Measurements from ENCODE around the gene FBL.

The FBL gene

GRCh38 chr19:39840492-39840891 is 5.7 kb downstream of the FBL start:
- no peak for FAIRE-seq

GRCh38 chr19:39839678-39840327 is 6.4 kb downstream of the FBL start:
- FAIRE-seq, result no peak

GRCh38 chr19:39838569-39838968 is 7.6 kb downstream of the FBL start:
- no peak for FAIRE-seq

GRCh38 chr19:39837978-39838377 is 8.2 kb downstream of the FBL start:
- FAIRE-seq, result no peak

- FAIRE-seq, result no peak
These were observed 11.8 kb downstream of the FBL start for GRCh38 chr19:39834287-39834841.

GRCh38 chr19:39833464-39834286 is 12.5 kb downstream of the FBL start, which contains the start of gene DYRK1B:
DYRK1B (minus strand) TSS chr19:39834162; CDS start chr19:39831867, 2,295 bp downstream.
- FAIRE-seq, result peak; percentile 15

GRCh38 chr19:39833160-39833463 is 13.1 kb downstream of the FBL start:
- FAIRE-seq, result no peak

- no peak for FAIRE-seq
These were observed 13.7 kb downstream of the FBL start for GRCh38 chr19:39832341-39833083.

- FAIRE-seq, result no peak
These were observed 14.5 kb downstream of the FBL start for GRCh38 chr19:39831679-39832078.

GRCh38 chr19:39830847-39831246 is 15.3 kb downstream of the FBL start:
- FAIRE-seq, result no peak

- no peak for FAIRE-seq
These were observed 15.8 kb downstream of the FBL start for GRCh38 chr19:39830406-39830805.

- no peak for FAIRE-seq
These were observed 16.4 kb downstream of the FBL start for GRCh38 chr19:39829702-39830275.

- no peak for FAIRE-seq
These were observed 17.5 kb downstream of the FBL start for GRCh38 chr19:39828654-39829032.

- FAIRE-seq, result no peak
These were observed 18.0 kb downstream of the FBL start for GRCh38 chr19:39828015-39828653.

GRCh38 chr19:39827216-39827615 is 19.0 kb downstream of the FBL start:
- no peak for FAIRE-seq

- FAIRE-seq, result no peak
These were observed 19.8 kb downstream of the FBL start for GRCh38 chr19:39826311-39826945.

- FAIRE-seq, result no peak
These were observed 20.6 kb downstream of the FBL start for GRCh38 chr19:39825531-39826076.

- no peak for FAIRE-seq
These were observed 21.1 kb downstream of the FBL start for GRCh38 chr19:39825093-39825463.

GRCh38 chr19:39824143-39825092 is 21.8 kb downstream of the FBL start:
- FAIRE-seq, result peak; percentile 97

- no peak for FAIRE-seq
These were observed 22.5 kb downstream of the FBL start for GRCh38 chr19:39823686-39824085.

GRCh38 chr19:39820696-39821095 is 25.5 kb downstream of the FBL start:
- FAIRE-seq, result no peak
